Glutamatergic neuron (in vitro differentiated cells): ENCODE measurements around the gene MT3. TPM values are rescaled to one million over a fixed set of nuclear protein-coding genes. Genes with fewer than 3 reads are reported as not detected.

ENCODE experiments used
- DNase-seq: peaks from one replicate; pipeline ENCODE4 v3.0.0; 2022
- H3K27ac Mint-ChIP-seq: one replicate; pipeline ENCODE4 v1.8.0; 2020; ENCODE audit warnings: mild to moderate bottlenecking, mixed read lengths, inconsistent platforms; ENCODE audit not compliant: unreplicated experiment
- H3K27me3 Mint-ChIP-seq: one replicate; pipeline ENCODE4 v1.8.0; 2020; ENCODE audit warnings: mild to moderate bottlenecking, moderate library complexity, mixed read lengths, inconsistent platforms; ENCODE audit not compliant: unreplicated experiment
- H3K36me3 Mint-ChIP-seq: one replicate; pipeline ENCODE4 v1.8.0; 2020; ENCODE audit warnings: mild to moderate bottlenecking, mixed read lengths, inconsistent platforms; ENCODE audit not compliant: unreplicated experiment
- H3K4me1 Mint-ChIP-seq: one replicate; pipeline ENCODE4 v1.8.0; 2020; ENCODE audit warnings: mild to moderate bottlenecking, low read depth, mixed read lengths, inconsistent platforms; ENCODE audit not compliant: unreplicated experiment
- H3K4me3 Mint-ChIP-seq: one replicate; pipeline ENCODE4 v1.8.0; 2020; ENCODE audit warnings: mild to moderate bottlenecking, mixed read lengths, inconsistent platforms; ENCODE audit not compliant: unreplicated experiment
- H3K9me3 Mint-ChIP-seq: one replicate; pipeline ENCODE4 v1.8.0; 2020; ENCODE audit warnings: mild to moderate bottlenecking, moderate library complexity, mixed read lengths, inconsistent platforms; ENCODE audit not compliant: unreplicated experiment
- CTCF ChIP-seq: fragments of 200-600 bp; sonication (generic); IDR thresholded peaks from one replicate; pipeline ENCODE4 v1.5.0; 2021; ENCODE audit not compliant: partially characterized antibody, unreplicated experiment
- total RNA-seq: library from RNA; stranded (reverse); fragmentation: NEBNext Ultra II Directional; extraction: Animal tissue kit (Norgen Biotek cat#: 25700); gene quantifications from one replicate; pipeline ENCODE4 v1.2.1, GENCODE V29; 2021; ENCODE audit not compliant: unreplicated experiment

Gene MT3
- total RNA-seq, 1 donor from 2014 or later = not detected

- TF ChIP-seq CTCF = no peak
- Mint-ChIP-seq H3K36me3 (no peaks in the 10 kb centered on the region), H3K4me3 (no peak overlapping the region), H3K4me1 (no peaks in the 10 kb centered on the region), H3K27me3 (peaks cover 5% of the 10 kb centered on the region), H3K9me3 (no peaks in the 10 kb centered on the region), H3K27ac (no peak overlapping the region)
- DNase-seq = no peak
These were observed 41.3 kb upstream of the MT3 start for GRCh38 chr16:56547949-56548567.

GRCh38 chr16:56549161-56549560, 40.2 kb upstream of the MT3 start:
- no peak overlapping the region for H3K27ac Mint-ChIP-seq
- DNase-seq = no peak
- H3K4me3 Mint-ChIP-seq = no peak overlapping the region
- no peaks in the 10 kb centered on the region for H3K9me3 Mint-ChIP-seq
- H3K27me3 Mint-ChIP-seq = peaks cover 6% of the 10 kb centered on the region
- H3K4me1 Mint-ChIP-seq = no peaks in the 10 kb centered on the region
- no peaks in the 10 kb centered on the region for H3K36me3 Mint-ChIP-seq
- no peak for TF ChIP-seq CTCF

GRCh38 chr16:56549744-56550385, 39.5 kb upstream of the MT3 start:
- Mint-ChIP-seq H3K27me3 (peaks cover 6% of the 10 kb centered on the region), H3K4me3 (no peak overlapping the region), H3K4me1 (no peaks in the 10 kb centered on the region), H3K9me3 (no peaks in the 10 kb centered on the region), H3K36me3 (no peaks in the 10 kb centered on the region), H3K27ac (no peak overlapping the region)
- TF ChIP-seq CTCF = no peak
- no peak for DNase-seq

- peaks cover 6% of the 10 kb centered on the region for H3K27me3 Mint-ChIP-seq
- no peak overlapping the region for H3K27ac Mint-ChIP-seq
- H3K4me1 Mint-ChIP-seq = no peaks in the 10 kb centered on the region
- no peak overlapping the region for H3K4me3 Mint-ChIP-seq
- no peak for DNase-seq
- TF ChIP-seq CTCF = no peak
- H3K36me3 Mint-ChIP-seq = no peaks in the 10 kb centered on the region
- no peaks in the 10 kb centered on the region for H3K9me3 Mint-ChIP-seq
These were observed 37.3 kb upstream of the MT3 start for GRCh38 chr16:56551796-56552738.
